MCF 10A (cell line): Measurements from ENCODE around the gene ZNF273. TPM values are rescaled to one million over a fixed set of nuclear protein-coding genes. Genes with fewer than 3 reads are reported as not detected.
"Not testable (repeated sequence)": the region's sequence is repeated elsewhere in the genome, so short reads cannot be mapped to it uniquely, and the experiment has no call there.

Experiments
- BruUV-seq: library from RNA; stranded (reverse); fragments of 400-500 nt; replicated peaks from 2 replicates; lab custom pipeline; 2021; lab: Mats Ljungman, UMichigan
- CTCF ChIA-PET: fragments of 300-600 bp; sonication (Branson Sonifier 250); formaldehyde crosslinking; extraction: SDS; loops from one replicate; lab custom pipeline; 2021; ENCODE audit warnings: antibody characterized with exemption, inconsistent platforms; lab: Yijun Ruan, JAX
- POLR2A ChIA-PET: fragments of 300-600, 350-650 bp; sonication (Branson Sonifier 250); formaldehyde crosslinking; extraction: SDS; loops from one replicate; lab custom pipeline; 2020; ENCODE audit warnings: antibody characterized with exemption, inconsistent platforms; lab: Yijun Ruan, JAX
- DNase-seq: peaks from one replicate; pipeline ENCODE4 v3.0.0-alpha.2; 2018; ENCODE audit not compliant: unreplicated experiment
- H3K27ac Mint-ChIP-seq: one replicate; pipeline ENCODE4 v1.8.0; 2022; ENCODE audit warnings: mild to moderate bottlenecking, low read depth, mixed read lengths; ENCODE audit not compliant: unreplicated experiment
- H3K27me3 Mint-ChIP-seq: one replicate; pipeline ENCODE4 v1.8.0; 2022; ENCODE audit warnings: mixed read lengths; ENCODE audit not compliant: insufficient read depth, unreplicated experiment
- H3K36me3 Mint-ChIP-seq: one replicate; pipeline ENCODE4 v1.8.0; 2022; ENCODE audit warnings: mild to moderate bottlenecking, moderate library complexity, mixed read lengths; ENCODE audit not compliant: insufficient read depth, unreplicated experiment
- H3K4me1 Mint-ChIP-seq: one replicate; pipeline ENCODE4 v1.8.0; 2022; ENCODE audit warnings: mixed read lengths; ENCODE audit not compliant: insufficient read depth, unreplicated experiment
- H3K4me3 Mint-ChIP-seq: one replicate; pipeline ENCODE4 v1.8.0; 2022; ENCODE audit warnings: mild to moderate bottlenecking, moderate library complexity, mixed read lengths; ENCODE audit not compliant: unreplicated experiment
- H3K9me3 Mint-ChIP-seq: one replicate; pipeline ENCODE4 v1.8.0; 2022; ENCODE audit warnings: mixed read lengths; ENCODE audit not compliant: unreplicated experiment
- CTCF ChIP-seq: fragments of 200-600 bp; IDR thresholded peaks from one replicate; pipeline ENCODE4 v1.8.0; 2022; ENCODE audit warnings: antibody characterized with exemption, mild to moderate bottlenecking; ENCODE audit not compliant: unreplicated experiment
- intact Hi-C: fragments of 100-400 bp; cut with micrococcal nuclease; formaldehyde crosslinking; loops from 2 replicates; pipeline ENCODE4 v1.14.1; 2022
- total RNA-seq: library from RNA; stranded (reverse); gene quantifications from 2 replicates; pipeline ENCODE4 v1.2.3, GENCODE V29; 2022

Gene ZNF273
- total RNA-seq, 1 experiment from 2014 or later = 2.2 TPM

- ChIA-PET CTCF (no interaction called here), POLR2A (no interaction called here)
- no peak for DNase-seq
- Mint-ChIP-seq H3K27ac (no peak overlapping the region), H3K27me3 (no peaks in the 10 kb centered on the region), H3K4me1 (no peaks in the 10 kb centered on the region), H3K9me3 (peaks cover 16% of the 10 kb centered on the region), H3K36me3 (peaks cover 2% of the 10 kb centered on the region), H3K4me3 (no peak overlapping the region)
- no peak for TF ChIP-seq CTCF
- BruUV-seq = no TSS peak
- intact Hi-C loops = no loop called here
Observed at GRCh38 chr7:64888901-64889685, 14.0 kb upstream of the ZNF273 start.

GRCh38 chr7:64889686-64890162, 13.3 kb upstream of the ZNF273 start:
- BruUV-seq = no TSS peak

GRCh38 chr7:64890273-64890672, 12.8 kb upstream of the ZNF273 start:
- CTCF ChIA-PET = interaction anchor here (0.6 kb wide), 1 partner anchor 20 kb away, joined by 3 read pairs; no protein-coding TSS in a partner anchor
- intact Hi-C loops = not testable (repeated sequence)

More at GRCh38 chr7:64889686-64890162, 13.3 kb upstream of the ZNF273 start:
- Mint-ChIP-seq H3K27me3 (no peaks in the 10 kb centered on the region), H3K4me1 (no peaks in the 10 kb centered on the region), H3K27ac (no peak overlapping the region), H3K9me3 (peaks cover 16% of the 10 kb centered on the region), H3K36me3 (no peaks in the 10 kb centered on the region), H3K4me3 (no peak overlapping the region)
- no peak for TF ChIP-seq CTCF
- ChIA-PET POLR2A (no interaction called here), CTCF (interaction anchor here (0.6 kb wide), 1 partner anchor 19 kb away, joined by 3 read pairs; no protein-coding TSS in a partner anchor)
- no peak for DNase-seq
- intact Hi-C loops = no loop called here

GRCh38 chr7:64890761-64891362, 12.2 kb upstream of the ZNF273 start:
- intact Hi-C loops = no loop called here
- Mint-ChIP-seq H3K27me3 (no peaks in the 10 kb centered on the region), H3K27ac (no peak overlapping the region), H3K4me3 (no peak overlapping the region), H3K9me3 (peaks cover 8% of the 10 kb centered on the region), H3K36me3 (no peaks in the 10 kb centered on the region), H3K4me1 (no peaks in the 10 kb centered on the region)
- DNase-seq = no peak
- no peak for TF ChIP-seq CTCF
- POLR2A ChIA-PET = no interaction called here
- no TSS peak for BruUV-seq
- CTCF ChIA-PET = no interaction called here

More at GRCh38 chr7:64890273-64890672, 12.8 kb upstream of the ZNF273 start:
- H3K27me3 Mint-ChIP-seq, BruUV-seq, DNase-seq, H3K4me3 Mint-ChIP-seq, H3K27ac Mint-ChIP-seq, POLR2A ChIA-PET, H3K36me3 Mint-ChIP-seq, H3K4me1 Mint-ChIP-seq: not testable (repeated sequence)
- peaks cover 13% of the 10 kb centered on the region for H3K9me3 Mint-ChIP-seq

- H3K36me3 Mint-ChIP-seq, H3K4me3 Mint-ChIP-seq, intact Hi-C loops, DNase-seq, H3K4me1 Mint-ChIP-seq, BruUV-seq, H3K9me3 Mint-ChIP-seq, H3K27ac Mint-ChIP-seq, H3K27me3 Mint-ChIP-seq: not testable (repeated sequence)
- ChIA-PET POLR2A (interaction anchor here (1.3 to 2.0 kb wide), 2 partner anchors 9 to 12 kb away, joined by 4 to 8 read pairs; partner anchors contain the start of gene ZNF273), CTCF (interaction anchor here (0.6 kb wide), 1 partner anchor 12 kb away, joined by 3 read pairs; the partner anchor contains the start of gene ZNF273)
Observed at GRCh38 chr7:64891363-64892081, 11.6 kb upstream of the ZNF273 start.
